Measurements from ENCODE around the gene CYS1.

DNA sequence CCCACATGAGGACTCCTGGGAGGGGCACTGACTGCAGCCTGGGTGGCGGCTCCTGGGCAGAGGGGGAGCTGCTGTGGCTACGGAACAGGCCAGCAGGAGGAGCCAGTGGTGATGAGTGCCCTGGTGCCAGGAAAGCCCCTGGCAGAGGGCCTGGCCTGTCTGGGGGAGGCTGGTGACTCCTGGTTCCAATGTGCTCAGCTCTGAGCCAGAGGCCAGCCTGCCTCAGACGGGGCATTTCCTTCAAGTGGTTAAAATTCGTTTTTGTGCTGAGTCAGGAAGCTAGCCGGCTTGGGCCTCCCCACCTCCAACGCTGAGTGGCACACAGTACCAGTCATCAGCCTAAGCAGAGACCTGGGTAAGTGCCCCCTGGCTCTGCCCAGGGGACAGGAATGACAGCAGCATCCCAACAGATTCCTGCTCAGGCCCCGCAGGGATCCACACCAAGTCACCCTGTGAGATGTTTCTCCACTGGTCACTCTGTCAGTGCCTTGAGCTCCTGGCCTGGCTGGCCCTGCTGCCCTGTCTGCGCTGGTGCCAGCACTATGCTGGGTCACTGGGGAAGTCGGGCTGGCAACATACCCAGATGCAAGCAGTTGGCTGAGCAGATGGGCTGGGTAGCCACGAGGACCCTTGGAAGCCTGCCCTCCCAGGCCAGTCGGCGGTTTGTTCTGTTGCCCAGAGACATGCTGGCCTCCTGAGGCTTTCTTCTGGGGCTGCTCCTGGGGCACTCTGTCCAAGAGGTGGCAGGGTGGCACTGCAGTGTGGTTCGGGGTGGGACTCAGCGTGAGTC lies 43.9 kb downstream of the CYS1 start:
- TF ChIP-seq, protein P1, sequence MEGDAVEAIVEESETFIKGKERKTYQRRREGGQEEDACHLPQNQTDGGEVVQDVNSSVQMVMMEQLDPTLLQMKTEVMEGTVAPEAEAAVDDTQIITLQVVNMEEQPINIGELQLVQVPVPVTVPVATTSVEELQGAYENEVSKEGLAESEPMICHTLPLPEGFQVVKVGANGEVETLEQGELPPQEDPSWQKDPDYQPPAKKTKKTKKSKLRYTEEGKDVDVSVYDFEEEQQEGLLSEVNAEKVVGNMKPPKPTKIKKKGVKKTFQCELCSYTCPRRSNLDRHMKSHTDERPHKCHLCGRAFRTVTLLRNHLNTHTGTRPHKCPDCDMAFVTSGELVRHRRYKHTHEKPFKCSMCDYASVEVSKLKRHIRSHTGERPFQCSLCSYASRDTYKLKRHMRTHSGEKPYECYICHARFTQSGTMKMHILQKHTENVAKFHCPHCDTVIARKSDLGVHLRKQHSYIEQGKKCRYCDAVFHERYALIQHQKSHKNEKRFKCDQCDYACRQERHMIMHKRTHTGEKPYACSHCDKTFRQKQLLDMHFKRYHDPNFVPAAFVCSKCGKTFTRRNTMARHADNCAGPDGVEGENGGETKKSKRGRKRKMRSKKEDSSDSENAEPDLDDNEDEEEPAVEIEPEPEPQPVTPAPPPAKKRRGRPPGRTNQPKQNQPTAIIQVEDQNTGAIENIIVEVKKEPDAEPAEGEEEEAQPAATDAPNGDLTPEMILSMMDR (IDR thresholded peaks at IDR 0.05) = peak; percentile 31 to 48 (median 43)
- TF ChIP-seq POLR2A (IDR thresholded peaks at IDR 0.05) = no peak
